ENCODE results near the gene FGFRL1.

DNA sequence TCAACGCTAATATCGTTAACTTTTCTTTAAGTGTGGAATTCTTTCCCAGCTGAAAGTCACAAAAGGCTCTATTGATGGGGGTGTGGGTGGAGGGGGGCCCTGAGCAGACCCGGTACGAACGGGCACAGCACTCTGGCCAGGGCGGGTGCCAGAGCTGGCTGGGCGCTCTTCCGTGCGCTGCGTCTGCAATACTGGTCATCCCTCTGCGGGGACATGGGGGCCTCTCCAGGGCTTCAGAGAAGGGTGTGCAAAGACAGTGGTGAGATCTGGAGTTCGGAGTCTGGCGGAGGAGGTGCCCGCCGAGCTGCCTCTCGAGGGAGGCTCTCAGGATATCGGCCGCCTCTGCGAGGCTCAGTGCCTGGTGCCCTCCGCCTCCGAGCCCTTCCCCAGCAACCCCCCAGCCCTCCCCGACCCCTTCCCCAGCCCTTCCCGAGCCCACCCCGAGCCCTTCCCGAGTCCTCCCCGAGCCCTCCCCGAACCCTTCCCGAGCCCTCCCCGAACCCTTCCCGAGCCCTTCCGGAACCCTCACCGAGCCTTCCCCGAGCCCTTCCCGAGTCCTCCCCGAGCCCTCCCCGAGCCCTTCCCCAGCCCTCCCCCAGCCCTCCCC is 34.3 kb downstream of the FGFRL1 start:
- no peak for TF ChIP-seq POLR2A (IDR thresholded peaks at IDR 0.05; ENCODE audit: low read depth, low read length)
- TF ChIP-seq POLR2AphosphoS5 (IDR thresholded peaks at IDR 0.05; ENCODE audit: low read depth, low read length): no peak

All from GM12891 (cell line).